ENCODE measurements around the gene EXOG.

EXOG gene

DNA sequence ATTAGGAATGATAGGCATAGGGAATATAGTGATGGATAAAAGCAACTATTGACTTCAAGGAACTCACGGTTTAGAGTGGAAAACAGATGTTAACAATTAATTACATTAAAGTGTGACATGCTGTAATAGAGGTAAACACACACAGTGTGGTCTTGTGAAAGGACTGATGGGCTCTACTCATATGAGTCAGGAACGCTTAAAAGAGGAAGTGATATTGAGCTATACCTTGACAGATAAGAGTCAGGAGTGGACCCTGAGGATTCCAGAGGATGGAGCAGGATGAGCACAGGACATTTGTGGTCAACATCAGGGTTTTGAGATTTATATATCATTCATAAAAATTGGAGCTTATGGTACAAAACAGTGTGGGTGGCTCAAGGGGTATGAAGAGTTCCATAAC, 11.0 kb downstream of the EXOG start:
- no peak overlapping the region for H3K27ac ChIP-seq (ENCODE audit: low read depth in 2 of 2, low read length in 2 of 2)
- H3K36me3 ChIP-seq (ENCODE audit: control insufficient read depth in 2 of 2, insufficient read depth in 2 of 2, low read length in 2 of 2) = peaks cover 8 to 11% of the 10 kb centered on the region in 2 donors
- H3K9me3 ChIP-seq (ENCODE audit: control insufficient read depth in 2 of 2, low read length in 2 of 2) = no peaks in the 10 kb centered on the region
- H3K4me1 ChIP-seq (ENCODE audit: control insufficient read depth in 2 of 2, insufficient read depth in 2 of 2, low read length in 2 of 2) = no peaks in the 10 kb centered on the region
- H3K4me3 ChIP-seq (ENCODE audit: low read length in 2 of 2) = no peak overlapping the region
- H3K9ac ChIP-seq (ENCODE audit: low read depth in 1 of 2, low read length in 2 of 2) = no peak overlapping the region
- H3K27me3 ChIP-seq (ENCODE audit: control insufficient read depth in 2 of 2, insufficient read depth in 2 of 2, low read length in 2 of 2) = no peaks in the 10 kb centered on the region

DNA sequence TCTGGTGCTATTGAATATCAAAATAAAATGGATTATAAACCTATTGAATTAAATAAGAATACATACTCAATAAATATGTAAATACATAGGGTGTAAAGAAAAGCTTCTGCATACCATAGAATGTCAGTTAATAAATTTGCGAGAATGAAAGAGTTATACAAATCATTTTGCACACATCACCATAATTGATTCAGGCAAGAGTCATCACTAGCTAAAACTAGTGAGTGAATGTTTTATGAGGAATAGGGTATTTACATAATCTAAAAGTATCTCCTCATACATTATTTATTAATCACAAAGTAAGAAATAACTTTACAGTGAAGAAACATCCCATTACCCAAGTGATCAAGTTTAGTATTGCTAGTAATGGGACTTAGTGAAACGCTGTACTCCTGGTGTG, 13.6 kb downstream of the EXOG start:
- peaks cover 11 to 13% of the 10 kb centered on the region in 2 donors for H3K36me3 ChIP-seq (ENCODE audit: control insufficient read depth in 2 of 2, insufficient read depth in 2 of 2, low read length in 2 of 2)
- no peak overlapping the region for H3K9ac ChIP-seq (ENCODE audit: low read depth in 1 of 2, low read length in 2 of 2)
- H3K27me3 ChIP-seq (ENCODE audit: control insufficient read depth in 2 of 2, insufficient read depth in 2 of 2, low read length in 2 of 2) = no peaks in the 10 kb centered on the region
- H3K4me1 ChIP-seq (ENCODE audit: control insufficient read depth in 2 of 2, insufficient read depth in 2 of 2, low read length in 2 of 2) = no peaks in the 10 kb centered on the region
- H3K4me3 ChIP-seq (ENCODE audit: low read length in 2 of 2) = no peak overlapping the region
- H3K9me3 ChIP-seq (ENCODE audit: control insufficient read depth in 2 of 2, low read length in 2 of 2) = no peaks in the 10 kb centered on the region
- H3K27ac ChIP-seq (ENCODE audit: low read depth in 2 of 2, low read length in 2 of 2) = no peak overlapping the region

DNA sequence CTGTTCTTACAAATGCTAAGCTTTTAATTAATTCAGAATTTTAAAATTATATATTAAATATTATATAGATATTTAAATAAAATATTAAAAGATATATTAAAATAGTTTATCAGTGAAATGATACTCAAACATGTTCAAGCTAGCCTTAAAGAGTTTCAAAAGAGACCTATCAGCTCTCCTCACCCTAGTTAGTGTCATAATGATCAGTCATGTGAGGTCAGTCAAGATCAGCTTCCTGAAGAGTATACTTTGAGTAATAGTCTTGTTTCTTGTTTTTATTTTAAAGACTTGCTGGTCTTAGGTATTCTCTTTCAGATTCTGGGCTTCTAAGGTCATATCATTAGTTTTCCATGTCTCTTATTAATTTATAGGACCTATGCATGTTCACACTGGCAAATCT, 14.5 kb downstream of the EXOG start:
- Histone ChIP-seq H3K9ac (ENCODE audit: low read depth in 1 of 2, low read length in 2 of 2) (no peak overlapping the region), H3K36me3 (ENCODE audit: control insufficient read depth in 2 of 2, insufficient read depth in 2 of 2, low read length in 2 of 2) (peaks cover 14 to 17% of the 10 kb centered on the region in 2 donors), H3K4me3 (ENCODE audit: low read length in 2 of 2) (no peak overlapping the region), H3K27me3 (ENCODE audit: control insufficient read depth in 2 of 2, insufficient read depth in 2 of 2, low read length in 2 of 2) (no peaks in the 10 kb centered on the region), H3K27ac (ENCODE audit: low read depth in 2 of 2, low read length in 2 of 2) (no peak overlapping the region), H3K4me1 (ENCODE audit: control insufficient read depth in 2 of 2, insufficient read depth in 2 of 2, low read length in 2 of 2) (no peaks in the 10 kb centered on the region), H3K9me3 (ENCODE audit: control insufficient read depth in 2 of 2, low read length in 2 of 2) (no peaks in the 10 kb centered on the region)

DNA sequence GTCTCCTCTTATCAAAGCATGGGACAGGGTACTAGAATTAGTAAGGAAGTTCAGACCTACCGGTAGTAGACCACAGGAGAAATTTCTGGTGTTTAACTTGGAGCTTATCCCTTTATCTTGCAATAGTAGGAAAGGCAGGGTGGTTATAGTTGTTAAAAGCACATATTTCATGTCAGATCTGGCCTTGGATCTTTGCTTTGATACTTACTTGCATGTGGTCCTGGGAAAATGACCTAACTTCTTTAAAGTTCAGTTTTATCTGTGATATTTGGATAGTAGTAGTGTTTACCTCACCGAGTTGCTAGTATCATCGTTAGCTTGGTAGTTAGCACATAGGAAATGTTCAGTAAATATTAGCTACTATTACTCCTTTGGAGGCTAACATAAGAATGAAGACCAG, 15.4 kb downstream of the EXOG start:
- Histone ChIP-seq H3K4me3 (ENCODE audit: low read length in 2 of 2) (no peak overlapping the region), H3K27me3 (ENCODE audit: control insufficient read depth in 2 of 2, insufficient read depth in 2 of 2, low read length in 2 of 2) (no peaks in the 10 kb centered on the region), H3K4me1 (ENCODE audit: control insufficient read depth in 2 of 2, insufficient read depth in 2 of 2, low read length in 2 of 2) (no peaks in the 10 kb centered on the region), H3K9me3 (ENCODE audit: control insufficient read depth in 2 of 2, low read length in 2 of 2) (no peaks in the 10 kb centered on the region), H3K36me3 (ENCODE audit: control insufficient read depth in 2 of 2, insufficient read depth in 2 of 2, low read length in 2 of 2) (peaks cover 14 to 17% of the 10 kb centered on the region in 2 donors), H3K27ac (ENCODE audit: low read depth in 2 of 2, low read length in 2 of 2) (no peak overlapping the region), H3K9ac (ENCODE audit: low read depth in 1 of 2, low read length in 2 of 2) (no peak overlapping the region)

DNA sequence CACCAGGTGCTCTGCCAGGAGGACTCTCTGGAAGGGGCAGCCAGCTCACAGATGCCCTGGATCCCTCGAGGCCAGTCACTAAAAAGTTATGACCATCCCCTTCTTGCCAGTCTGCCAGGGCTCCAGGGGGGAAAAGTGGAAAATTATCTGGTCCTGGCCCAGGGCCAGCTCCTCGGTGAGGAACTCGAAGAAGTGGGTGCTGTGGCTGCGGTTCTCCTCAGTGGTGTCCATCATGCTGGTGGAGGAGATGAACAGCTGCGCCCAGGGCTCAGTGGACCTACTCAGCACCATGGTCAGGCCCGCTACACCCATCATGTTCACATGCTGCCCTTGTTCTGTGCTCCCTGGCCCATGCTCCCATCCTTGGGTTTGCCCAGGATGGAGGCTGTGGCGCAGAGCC, 19.2 kb downstream of the EXOG start:
- Histone ChIP-seq H3K27ac (ENCODE audit: low read depth in 2 of 2, low read length in 2 of 2) (no peak overlapping the region), H3K36me3 (ENCODE audit: control insufficient read depth in 2 of 2, insufficient read depth in 2 of 2, low read length in 2 of 2) (peaks cover 12 to 15% of the 10 kb centered on the region in 2 donors)

DNA sequence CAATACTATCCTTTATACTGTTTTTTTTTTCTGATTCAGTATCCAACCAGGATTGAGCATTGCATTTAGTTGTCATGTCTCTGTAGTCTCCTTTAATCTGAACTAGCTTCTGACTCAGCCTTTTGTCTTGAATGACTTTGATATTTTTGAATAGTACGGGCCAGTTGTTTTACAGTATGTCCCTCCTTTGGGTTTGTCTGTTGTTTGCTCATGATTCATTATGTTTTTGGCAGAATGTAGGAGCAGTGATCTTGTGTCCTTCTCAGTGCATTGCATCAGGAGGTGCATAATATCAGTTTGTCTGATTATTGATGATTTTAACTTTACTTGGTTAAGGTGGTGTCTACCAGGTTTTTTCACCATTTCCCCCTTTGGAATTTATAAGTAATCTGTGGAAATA, 20.5 kb downstream of the EXOG start:
- H3K4me1 ChIP-seq (ENCODE audit: control insufficient read depth in 2 of 2, insufficient read depth in 2 of 2, low read length in 2 of 2) = no peaks in the 10 kb centered on the region
- no peak overlapping the region for H3K4me3 ChIP-seq (ENCODE audit: low read length in 2 of 2)
- no peaks in the 10 kb centered on the region for H3K9me3 ChIP-seq (ENCODE audit: control insufficient read depth in 2 of 2, low read length in 2 of 2)
- H3K27ac ChIP-seq (ENCODE audit: low read depth in 2 of 2, low read length in 2 of 2) = no peak overlapping the region
- H3K36me3 ChIP-seq (ENCODE audit: control insufficient read depth in 2 of 2, insufficient read depth in 2 of 2, low read length in 2 of 2) = peaks cover 9 to 11% of the 10 kb centered on the region in 2 donors
- no peak overlapping the region for H3K9ac ChIP-seq (ENCODE audit: low read depth in 1 of 2, low read length in 2 of 2)
- H3K27me3 ChIP-seq (ENCODE audit: control insufficient read depth in 2 of 2, insufficient read depth in 2 of 2, low read length in 2 of 2) = no peaks in the 10 kb centered on the region

More for the DNA sequence above, 19.2 kb downstream of the EXOG start:
- Histone ChIP-seq H3K4me3 (ENCODE audit: low read length in 2 of 2) (no peak overlapping the region), H3K9me3 (ENCODE audit: control insufficient read depth in 2 of 2, low read length in 2 of 2) (no peaks in the 10 kb centered on the region), H3K4me1 (ENCODE audit: control insufficient read depth in 2 of 2, insufficient read depth in 2 of 2, low read length in 2 of 2) (no peaks in the 10 kb centered on the region), H3K27me3 (ENCODE audit: control insufficient read depth in 2 of 2, insufficient read depth in 2 of 2, low read length in 2 of 2) (no peaks in the 10 kb centered on the region), H3K9ac (ENCODE audit: low read depth in 1 of 2, low read length in 2 of 2) (no peak overlapping the region)

DNA sequence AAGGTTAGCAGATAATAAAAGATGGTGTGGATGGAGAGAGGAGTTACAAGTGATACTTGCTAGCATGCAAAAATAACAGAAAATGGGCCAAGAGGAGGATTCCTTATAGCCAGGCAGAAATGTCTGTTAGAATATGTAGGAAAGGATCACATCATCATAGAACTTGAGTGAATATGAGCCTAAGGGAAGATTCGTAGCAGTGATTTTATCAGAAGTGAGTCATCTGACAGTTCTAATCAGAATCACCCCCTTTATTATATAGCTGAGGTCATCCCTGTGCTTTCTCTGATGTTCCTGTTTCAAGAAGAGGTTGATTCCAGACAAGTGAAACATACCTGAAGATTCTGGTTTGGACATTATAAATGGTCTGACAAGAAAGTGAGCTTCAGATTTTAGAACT, 22.9 kb downstream of the EXOG start:
- peaks cover 10 to 16% of the 10 kb centered on the region in 2 donors for H3K36me3 ChIP-seq (ENCODE audit: control insufficient read depth in 2 of 2, insufficient read depth in 2 of 2, low read length in 2 of 2)

DNA sequence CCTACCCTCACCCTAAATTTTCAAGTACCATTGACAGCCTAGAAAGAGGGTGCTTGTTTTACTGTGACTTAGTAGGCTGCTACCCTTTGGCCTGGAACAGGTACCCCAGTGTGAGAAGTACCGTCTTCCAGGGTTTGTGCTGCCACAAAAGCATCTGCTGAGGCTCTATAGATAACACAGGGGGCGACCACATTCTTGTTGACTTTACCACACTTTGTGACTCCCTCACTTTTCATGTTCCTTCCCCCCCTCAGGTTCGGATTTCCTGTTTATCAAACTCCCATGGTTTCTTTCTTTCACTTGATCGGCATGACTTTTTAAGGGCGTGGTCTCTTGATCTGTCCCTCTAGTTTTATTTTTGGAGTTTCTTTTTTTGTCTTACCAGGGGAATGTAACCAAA, 23.5 kb downstream of the EXOG start:
- no peak overlapping the region for H3K4me3 ChIP-seq (ENCODE audit: low read length in 2 of 2)
- H3K36me3 ChIP-seq (ENCODE audit: control insufficient read depth in 2 of 2, insufficient read depth in 2 of 2, low read length in 2 of 2) = peaks cover 7 to 21% of the 10 kb centered on the region in 2 donors
- H3K9ac ChIP-seq (ENCODE audit: low read depth in 1 of 2, low read length in 2 of 2) = no peak overlapping the region
- H3K9me3 ChIP-seq (ENCODE audit: control insufficient read depth in 2 of 2, low read length in 2 of 2) = no peaks in the 10 kb centered on the region
- H3K27ac ChIP-seq (ENCODE audit: low read depth in 2 of 2, low read length in 2 of 2) = no peak overlapping the region
- H3K27me3 ChIP-seq (ENCODE audit: control insufficient read depth in 2 of 2, insufficient read depth in 2 of 2, low read length in 2 of 2) = no peaks in the 10 kb centered on the region
- H3K4me1 ChIP-seq (ENCODE audit: control insufficient read depth in 2 of 2, insufficient read depth in 2 of 2, low read length in 2 of 2) = no peaks in the 10 kb centered on the region

More for the DNA sequence above, 22.9 kb downstream of the EXOG start:
- H3K4me3 ChIP-seq (ENCODE audit: low read length in 2 of 2) = no peak overlapping the region
- no peaks in the 10 kb centered on the region for H3K4me1 ChIP-seq (ENCODE audit: control insufficient read depth in 2 of 2, insufficient read depth in 2 of 2, low read length in 2 of 2)
- no peaks in the 10 kb centered on the region for H3K27me3 ChIP-seq (ENCODE audit: control insufficient read depth in 2 of 2, insufficient read depth in 2 of 2, low read length in 2 of 2)
- H3K9me3 ChIP-seq (ENCODE audit: control insufficient read depth in 2 of 2, low read length in 2 of 2) = no peaks in the 10 kb centered on the region
- H3K9ac ChIP-seq (ENCODE audit: low read depth in 1 of 2, low read length in 2 of 2) = no peak overlapping the region
- H3K27ac ChIP-seq (ENCODE audit: low read depth in 2 of 2, low read length in 2 of 2) = no peak overlapping the region

DNA sequence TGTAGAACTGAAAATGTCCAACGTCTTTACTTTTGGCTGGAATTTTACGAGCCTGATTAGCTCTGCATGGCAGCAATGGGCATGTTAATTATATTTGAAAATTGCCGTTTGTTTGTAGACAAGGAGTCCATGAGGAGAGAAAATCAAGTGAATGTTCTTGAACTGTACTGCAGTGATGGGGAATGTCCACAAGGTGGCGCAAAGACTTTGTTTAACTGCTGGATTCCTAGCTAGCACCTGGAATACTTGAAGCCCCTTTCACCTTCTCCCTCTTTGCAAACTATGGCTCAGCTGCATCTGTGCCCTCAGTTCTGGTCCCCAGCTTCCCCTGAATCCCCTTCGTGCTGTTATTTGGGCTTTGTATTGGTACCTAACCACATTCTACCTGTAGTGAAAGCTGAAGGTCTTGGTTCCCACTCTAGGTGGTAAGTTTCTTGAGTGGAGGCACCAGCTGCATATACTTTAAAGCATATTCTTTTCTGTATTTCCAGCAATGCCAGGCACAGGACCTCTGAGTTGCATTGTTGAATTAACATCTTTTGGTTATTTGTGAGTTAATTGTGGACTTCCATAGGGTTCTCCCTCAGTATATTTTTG, 25.3 kb downstream of the EXOG start:
- H3K27ac ChIP-seq (ENCODE audit: low read depth in 2 of 2, low read length in 2 of 2) = no peak overlapping the region
- peaks cover 3 to 23% of the 10 kb centered on the region in 2 donors for H3K36me3 ChIP-seq (ENCODE audit: control insufficient read depth in 2 of 2, insufficient read depth in 2 of 2, low read length in 2 of 2)
- H3K4me1 ChIP-seq (ENCODE audit: control insufficient read depth in 2 of 2, insufficient read depth in 2 of 2, low read length in 2 of 2) = no peaks in the 10 kb centered on the region
- H3K9ac ChIP-seq (ENCODE audit: low read depth in 1 of 2, low read length in 2 of 2) = no peak overlapping the region
- no peaks in the 10 kb centered on the region for H3K27me3 ChIP-seq (ENCODE audit: control insufficient read depth in 2 of 2, insufficient read depth in 2 of 2, low read length in 2 of 2)
- H3K4me3 ChIP-seq (ENCODE audit: low read length in 2 of 2) = no peak overlapping the region
- H3K9me3 ChIP-seq (ENCODE audit: control insufficient read depth in 2 of 2, low read length in 2 of 2) = no peaks in the 10 kb centered on the region

DNA sequence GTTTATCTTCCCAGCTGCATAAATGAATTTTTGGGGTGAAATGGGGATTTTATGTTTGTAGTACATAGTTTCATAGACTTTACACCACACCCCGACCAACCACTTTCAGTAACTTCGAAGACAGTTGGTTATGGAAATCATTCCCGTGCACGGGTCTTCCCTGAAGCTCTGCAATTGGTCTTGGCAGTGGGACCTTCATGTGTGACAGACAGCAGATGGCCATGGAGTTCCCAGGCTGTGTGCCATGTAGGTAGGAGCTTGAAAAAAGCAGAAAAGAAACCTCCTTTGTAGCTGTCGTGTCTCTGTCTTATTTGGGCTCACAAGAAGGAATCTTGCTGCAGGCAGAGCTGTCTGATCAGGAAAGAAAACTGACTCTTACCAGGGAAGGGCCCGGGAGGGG, 25.9 kb downstream of the EXOG start:
- H3K36me3 ChIP-seq (ENCODE audit: control insufficient read depth in 2 of 2, insufficient read depth in 2 of 2, low read length in 2 of 2) = peaks cover 3 to 23% of the 10 kb centered on the region in 2 donors
- H3K9me3 ChIP-seq (ENCODE audit: control insufficient read depth in 2 of 2, low read length in 2 of 2) = no peaks in the 10 kb centered on the region
- H3K27ac ChIP-seq (ENCODE audit: low read depth in 2 of 2, low read length in 2 of 2) = no peak overlapping the region
- H3K4me1 ChIP-seq (ENCODE audit: control insufficient read depth in 2 of 2, insufficient read depth in 2 of 2, low read length in 2 of 2) = no peaks in the 10 kb centered on the region
- H3K4me3 ChIP-seq (ENCODE audit: low read length in 2 of 2) = no peak overlapping the region
- H3K27me3 ChIP-seq (ENCODE audit: control insufficient read depth in 2 of 2, insufficient read depth in 2 of 2, low read length in 2 of 2) = no peaks in the 10 kb centered on the region
- H3K9ac ChIP-seq (ENCODE audit: low read depth in 1 of 2, low read length in 2 of 2) = no peak overlapping the region

All from mucosa of rectum (tissue), 2 donors.